ENCODE data around the gene MELTF.

MELTF gene

GRCh38 chr3:196985954-196986885 lies 43.4 kb downstream of the MELTF start:
- ChIA-PET POLR2A (no interaction called here), CTCF (interaction anchor here (0.6 to 1.8 kb wide), 4 partner anchors 8 to 18 kb away, joined by 3 to 7 read pairs (median 4); no protein-coding TSS in a partner anchor)
- H3K4me3 ChIP-seq (ENCODE audit: low read depth, low read length), result no peak overlapping the region
- no peak for DNase-seq (ENCODE audit: low read depth, low spot score)
- TF ChIP-seq CTCF (IDR thresholded peaks at IDR 0.05; ENCODE audit: insufficient read depth, low read length, missing control alignments), result peak; percentile 13

DNA sequence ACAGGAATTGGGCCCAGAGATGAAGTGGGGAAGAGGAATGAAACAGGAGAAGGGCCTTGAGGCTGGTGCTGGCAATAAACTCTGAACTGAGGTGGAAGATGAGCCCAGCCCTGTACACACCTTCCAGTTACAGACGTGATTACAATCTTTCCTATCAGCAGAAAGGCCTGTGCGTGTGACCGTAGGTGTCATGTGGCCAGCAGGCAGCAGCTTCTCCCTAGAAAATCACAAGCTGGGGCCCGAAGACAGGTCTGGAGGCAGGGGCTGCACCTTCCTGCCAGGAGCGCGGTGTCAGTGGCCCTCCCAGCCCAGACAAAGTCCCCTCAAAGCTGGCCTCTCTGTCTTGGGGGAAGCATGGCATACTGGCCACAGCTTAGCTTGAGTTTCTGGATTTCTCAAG lies 44.3 kb downstream of the MELTF start:
- no peak for DNase-seq (ENCODE audit: low read depth, low spot score)
- H3K4me3 ChIP-seq (ENCODE audit: low read depth, low read length), result no peak overlapping the region
- no peak for TF ChIP-seq CTCF (IDR thresholded peaks at IDR 0.05; ENCODE audit: insufficient read depth, low read length, missing control alignments)
- POLR2A ChIA-PET, result no interaction called here
- CTCF ChIA-PET, result interaction anchor here (0.6 to 1.8 kb wide), 4 partner anchors 9 to 44 kb away, joined by 3 to 7 read pairs (median 4); partner anchors contain the start of gene MELTF

GRCh38 chr3:196983186-196983585 lies 46.4 kb downstream of the MELTF start:
- no peak overlapping the region for H3K4me3 ChIP-seq (ENCODE audit: low read depth, low read length)
- ChIA-PET POLR2A (no interaction called here), CTCF (interaction anchor here (1.0 to 2.3 kb wide), 4 partner anchors 12 to 19 kb away, joined by 3 to 8 read pairs (median 5); no protein-coding TSS in a partner anchor)
- DNase-seq (ENCODE audit: low read depth, low spot score), result no peak
- no peak for TF ChIP-seq CTCF (IDR thresholded peaks at IDR 0.05; ENCODE audit: insufficient read depth, low read length, missing control alignments)

DNA sequence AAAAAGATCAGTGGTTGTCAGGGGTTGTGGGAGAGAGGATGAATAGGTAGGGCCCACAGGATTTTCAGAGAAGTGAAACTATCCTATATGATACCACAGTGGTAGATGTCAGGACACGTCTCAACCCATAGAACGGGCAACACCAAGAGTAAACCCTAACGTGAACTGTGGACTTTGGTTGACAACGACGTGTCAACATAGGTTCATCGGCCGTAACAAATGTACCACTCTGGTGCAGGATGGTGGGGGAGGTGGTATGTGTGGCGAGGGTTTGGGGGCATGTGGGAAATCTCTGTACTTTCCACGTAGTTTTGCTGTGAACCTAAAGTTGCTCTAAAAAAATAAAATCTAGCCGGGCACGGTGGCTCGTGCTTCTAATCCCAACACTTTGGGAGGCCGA lies 48.0 kb downstream of the MELTF start:
- ChIA-PET CTCF (no interaction called here), POLR2A (no interaction called here)
- DNase-seq (ENCODE audit: low read depth, low spot score), result no peak
- TF ChIP-seq CTCF (IDR thresholded peaks at IDR 0.05; ENCODE audit: insufficient read depth, low read length, missing control alignments), result no peak
- no peak overlapping the region for H3K4me3 ChIP-seq (ENCODE audit: low read depth, low read length)

- CTCF ChIA-PET, result interaction anchor here (0.6 to 3.0 kb wide), 12 partner anchors 9 to 317 kb away, joined by 3 to 16 read pairs (median 4); partner anchors contain the start of genes MELTF, NCBP2 and PIGZ
- peak; percentile 17 for DNase-seq (ENCODE audit: low read depth, low spot score)
- POLR2A ChIA-PET, result no interaction called here
- TF ChIP-seq CTCF (IDR thresholded peaks at IDR 0.05; ENCODE audit: insufficient read depth, low read length, missing control alignments), result no peak
- no peak overlapping the region for H3K4me3 ChIP-seq (ENCODE audit: low read depth, low read length)
Observed at GRCh38 chr3:196979545-196979944, 50.1 kb downstream of the MELTF start.

DNA sequence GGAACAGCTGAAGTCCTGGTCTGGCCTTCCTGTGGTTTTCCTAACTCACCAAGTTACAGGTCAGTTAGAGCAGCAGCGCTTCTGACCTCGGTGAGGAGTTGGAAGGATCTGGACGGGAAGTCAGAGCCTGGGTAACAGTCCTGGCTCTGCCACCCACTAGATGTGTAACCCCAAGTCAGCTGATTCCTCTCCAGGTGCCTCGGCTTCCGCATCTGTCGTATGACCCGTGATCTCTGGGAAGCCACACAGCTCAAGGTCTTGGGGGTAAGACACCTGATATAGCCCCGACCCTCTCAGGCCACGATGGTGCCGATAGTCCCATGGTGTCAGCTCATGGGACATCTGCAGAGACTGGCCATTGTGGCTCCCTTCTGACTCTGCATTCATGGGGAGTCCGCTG lies 52.7 kb downstream of the MELTF start:
- ChIA-PET CTCF (interaction anchor here (0.6 to 3.0 kb wide), 2 partner anchors 16 to 210 kb away, joined by 4 to 9 read pairs; no protein-coding TSS in a partner anchor), POLR2A (no interaction called here)
- TF ChIP-seq CTCF (IDR thresholded peaks at IDR 0.05; ENCODE audit: insufficient read depth, low read length, missing control alignments), result no peak
- H3K4me3 ChIP-seq (ENCODE audit: low read depth, low read length), result no peak overlapping the region
- DNase-seq (ENCODE audit: low read depth, low spot score), result no peak
